IPS-15b (cell line): ENCODE results near the gene VGLL1.

Experiments used
- H3K27me3 ChIP-seq: one replicate; pipeline ENCODE4 v1.6.1; 2013; ENCODE audit warnings: low read length; ENCODE audit not compliant: control insufficient read depth, insufficient read depth
- H3K36me3 ChIP-seq: one replicate; pipeline ENCODE4 v1.6.1; 2013; ENCODE audit warnings: low read length; ENCODE audit not compliant: control insufficient read depth, insufficient read depth
- H3K4me1 ChIP-seq: one replicate; pipeline ENCODE4 v1.6.1; 2013; ENCODE audit warnings: mild to moderate bottlenecking, low read length; ENCODE audit not compliant: control insufficient read depth, insufficient read depth
- H3K4me3 ChIP-seq: one replicate; pipeline ENCODE4 v1.5.1; 2013; ENCODE audit warnings: low read depth, low read length
- H3K9ac ChIP-seq: one replicate; pipeline ENCODE4 v1.6.1; 2013; ENCODE audit warnings: low read depth, mild to moderate bottlenecking, low read length
- H3K9me3 ChIP-seq: one replicate; pipeline ENCODE4 v1.6.1; 2013; ENCODE audit warnings: mild to moderate bottlenecking, low read length; ENCODE audit not compliant: control insufficient read depth, insufficient read depth

Gene VGLL1

GRCh38 chrX:136525738-136526606 is 6.0 kb upstream of the VGLL1 start:
- H3K27me3 ChIP-seq: no peaks in the 10 kb centered on the region
- no peak overlapping the region for H3K9ac ChIP-seq
- H3K9me3 ChIP-seq: peaks cover 8% of the 10 kb centered on the region
- H3K4me3 ChIP-seq: no peak overlapping the region
- H3K4me1 ChIP-seq: no peaks in the 10 kb centered on the region
- H3K36me3 ChIP-seq: no peaks in the 10 kb centered on the region

GRCh38 chrX:136528645-136529315 is 3.2 kb upstream of the VGLL1 start:
- H3K4me3 ChIP-seq: no peak overlapping the region
- H3K36me3 ChIP-seq: no peaks in the 10 kb centered on the region
- no peak overlapping the region for H3K9ac ChIP-seq
- no peaks in the 10 kb centered on the region for H3K27me3 ChIP-seq
- H3K4me1 ChIP-seq: no peaks in the 10 kb centered on the region
- peaks cover 8% of the 10 kb centered on the region for H3K9me3 ChIP-seq

- peaks cover 8% of the 10 kb centered on the region for H3K9me3 ChIP-seq
- H3K27me3 ChIP-seq: no peaks in the 10 kb centered on the region
- no peaks in the 10 kb centered on the region for H3K4me1 ChIP-seq
- H3K9ac ChIP-seq: no peak overlapping the region
- H3K4me3 ChIP-seq: no peak overlapping the region
- H3K36me3 ChIP-seq: no peaks in the 10 kb centered on the region
Observed at GRCh38 chrX:136529795-136530194, 2.2 kb upstream of the VGLL1 start.

- Histone ChIP-seq H3K9me3 (no peaks in the 10 kb centered on the region), H3K4me3 (no peak overlapping the region), H3K9ac (no peak overlapping the region), H3K27me3 (no peaks in the 10 kb centered on the region), H3K4me1 (no peaks in the 10 kb centered on the region), H3K36me3 (no peaks in the 10 kb centered on the region)
Observed at GRCh38 chrX:136534131-136534530, 2.1 kb downstream of the VGLL1 start.

- no peaks in the 10 kb centered on the region for H3K4me1 ChIP-seq
- no peaks in the 10 kb centered on the region for H3K27me3 ChIP-seq
- H3K4me3 ChIP-seq: no peak overlapping the region
- H3K9me3 ChIP-seq: no peaks in the 10 kb centered on the region
- H3K9ac ChIP-seq: no peak overlapping the region
- H3K36me3 ChIP-seq: no peaks in the 10 kb centered on the region
Observed at GRCh38 chrX:136538811-136539210, 6.8 kb downstream of the VGLL1 start.

GRCh38 chrX:136540226-136540625 is 8.2 kb downstream of the VGLL1 start:
- Histone ChIP-seq H3K9me3 (no peaks in the 10 kb centered on the region), H3K4me1 (no peaks in the 10 kb centered on the region)

DNA sequence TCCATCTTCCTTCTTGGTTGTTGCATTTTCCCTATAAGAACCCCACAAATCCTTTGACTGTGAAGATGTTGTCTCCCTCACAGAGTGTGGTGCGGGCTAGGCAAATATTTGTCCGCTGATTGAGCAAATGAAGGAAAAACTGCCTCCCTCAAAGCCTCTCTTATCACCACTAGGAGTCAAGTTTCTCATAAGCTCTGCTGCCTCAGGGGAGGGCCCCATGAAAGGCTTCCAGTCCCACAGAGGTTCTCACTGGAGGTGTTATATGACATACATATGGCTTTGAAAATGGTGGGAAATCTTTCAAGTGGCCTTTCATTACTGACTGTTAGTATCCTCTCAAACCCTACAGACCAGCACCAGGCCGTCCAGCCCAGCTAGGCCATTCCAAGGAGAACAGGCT is 9.3 kb downstream of the VGLL1 start:
- Histone ChIP-seq H3K9me3 (no peaks in the 10 kb centered on the region), H3K4me3 (no peak overlapping the region), H3K4me1 (no peaks in the 10 kb centered on the region), H3K36me3 (no peaks in the 10 kb centered on the region), H3K27me3 (no peaks in the 10 kb centered on the region), H3K9ac (no peak overlapping the region)

More at GRCh38 chrX:136540226-136540625, 8.2 kb downstream of the VGLL1 start:
- no peak overlapping the region for H3K4me3 ChIP-seq
- H3K36me3 ChIP-seq: no peaks in the 10 kb centered on the region
- no peak overlapping the region for H3K9ac ChIP-seq
- no peaks in the 10 kb centered on the region for H3K27me3 ChIP-seq

GRCh38 chrX:136542281-136542680 is 10.3 kb downstream of the VGLL1 start:
- H3K9ac ChIP-seq: no peak overlapping the region
- no peaks in the 10 kb centered on the region for H3K36me3 ChIP-seq
- H3K9me3 ChIP-seq: no peaks in the 10 kb centered on the region
- no peak overlapping the region for H3K4me3 ChIP-seq
- H3K4me1 ChIP-seq: no peaks in the 10 kb centered on the region
- no peaks in the 10 kb centered on the region for H3K27me3 ChIP-seq

DNA sequence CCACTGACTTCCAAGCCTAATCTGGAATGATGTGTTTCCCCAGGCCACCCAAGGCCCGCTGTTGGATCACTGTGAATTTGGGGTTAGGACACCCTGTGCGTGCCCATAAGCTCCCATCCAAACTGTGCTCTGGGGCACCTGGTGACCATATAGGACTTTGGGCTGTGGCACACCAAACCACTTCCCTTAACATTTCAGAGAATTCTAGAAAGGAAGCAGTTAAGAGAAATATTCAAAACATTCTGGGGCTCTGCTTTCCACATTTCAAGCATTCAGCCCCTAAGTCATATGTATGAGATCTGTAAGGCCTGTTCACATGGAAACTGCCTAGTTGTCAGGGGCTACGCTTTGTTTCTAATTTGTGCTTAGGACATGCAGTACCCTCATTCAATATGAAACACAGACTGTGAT is 14.4 kb downstream of the VGLL1 start:
- Histone ChIP-seq H3K27me3 (no peaks in the 10 kb centered on the region), H3K4me3 (no peak overlapping the region), H3K9ac (no peak overlapping the region), H3K36me3 (no peaks in the 10 kb centered on the region), H3K9me3 (no peaks in the 10 kb centered on the region), H3K4me1 (no peaks in the 10 kb centered on the region)

- Histone ChIP-seq H3K4me1 (no peaks in the 10 kb centered on the region), H3K4me3 (no peak overlapping the region), H3K9me3 (no peaks in the 10 kb centered on the region), H3K36me3 (no peaks in the 10 kb centered on the region), H3K27me3 (no peaks in the 10 kb centered on the region), H3K9ac (no peak overlapping the region)
Observed at GRCh38 chrX:136549226-136549625, 17.2 kb downstream of the VGLL1 start.

GRCh38 chrX:136551410-136551809 is 19.4 kb downstream of the VGLL1 start:
- Histone ChIP-seq H3K9ac (no peak overlapping the region), H3K36me3 (no peaks in the 10 kb centered on the region), H3K27me3 (no peaks in the 10 kb centered on the region), H3K4me1 (no peaks in the 10 kb centered on the region), H3K9me3 (no peaks in the 10 kb centered on the region), H3K4me3 (no peak overlapping the region)

DNA sequence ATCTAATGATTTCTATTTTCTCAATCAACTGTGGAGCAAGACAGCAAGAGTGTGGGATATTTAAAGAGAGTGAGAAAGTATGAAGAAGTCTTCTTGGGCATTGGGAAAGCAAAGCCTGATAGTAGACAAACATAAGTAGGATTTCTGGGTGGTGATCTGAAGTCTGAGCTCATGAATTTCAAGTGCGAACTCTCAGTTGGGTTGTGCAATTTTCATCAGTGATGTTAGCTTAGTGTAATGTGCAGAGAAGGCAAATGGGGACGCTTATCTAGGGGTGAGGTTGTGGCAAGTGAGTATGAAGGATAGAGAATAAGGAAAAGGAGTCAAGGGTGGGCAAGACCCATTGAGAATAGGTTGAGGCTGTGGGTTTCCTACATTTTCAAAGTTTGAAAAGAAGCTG is 23.7 kb downstream of the VGLL1 start:
- Histone ChIP-seq H3K36me3 (no peaks in the 10 kb centered on the region), H3K9me3 (no peaks in the 10 kb centered on the region), H3K9ac (no peak overlapping the region), H3K27me3 (no peaks in the 10 kb centered on the region), H3K4me3 (no peak overlapping the region), H3K4me1 (no peaks in the 10 kb centered on the region)
